DMS114 treated with DMSO at 0.1 percent for 48 hours (cell line): Measurements from ENCODE around the gene MOB3B.

Experiments
- DNase-seq: peaks from one replicate; lab custom pipeline; 2025; ENCODE audit not compliant: unreplicated experiment; lab: John Stamatoyannopoulos, UW

The MOB3B gene

GRCh38 chr9:27293996-27294395, 235.6 kb downstream of the MOB3B start:
- no peak for DNase-seq

DNA sequence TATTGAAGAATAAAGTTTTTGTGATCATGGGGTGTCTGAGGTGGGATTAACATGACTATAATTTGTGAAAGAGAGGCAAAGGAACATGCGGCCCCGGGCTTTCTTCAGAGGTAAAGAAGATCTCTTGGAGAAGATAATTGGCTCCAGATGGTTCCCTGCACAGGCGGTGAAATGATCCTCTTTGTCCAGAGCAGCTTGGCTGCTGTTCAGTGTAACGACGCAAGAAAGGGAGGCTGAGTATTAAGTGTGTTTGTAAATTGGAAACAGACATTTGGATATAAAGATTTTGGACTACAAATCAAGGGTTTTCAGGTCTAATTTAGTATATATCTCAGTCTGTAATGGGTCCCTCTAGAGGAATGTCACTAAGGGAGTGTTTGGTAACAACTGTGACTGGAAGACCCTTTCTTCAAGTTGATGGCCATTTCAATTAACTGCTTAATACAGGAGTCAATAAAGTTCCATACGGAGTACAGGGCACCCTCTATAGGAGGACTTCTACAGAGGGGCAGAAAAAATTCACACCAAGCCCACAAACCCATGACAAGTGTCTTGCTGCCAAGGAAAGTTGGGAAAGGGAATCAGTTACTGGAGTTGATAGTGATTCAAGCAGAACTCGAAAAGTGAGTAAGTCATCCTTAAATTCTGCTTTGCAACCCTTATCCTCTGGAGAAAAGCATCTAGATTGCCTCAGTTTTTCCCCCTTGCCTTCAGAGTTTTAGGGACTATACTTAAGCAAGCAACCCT, 236.8 kb downstream of the MOB3B start:
- DNase-seq = no peak

- DNase-seq = no peak
These were observed 238.3 kb downstream of the MOB3B start for GRCh38 chr9:27291292-27291691.

DNA sequence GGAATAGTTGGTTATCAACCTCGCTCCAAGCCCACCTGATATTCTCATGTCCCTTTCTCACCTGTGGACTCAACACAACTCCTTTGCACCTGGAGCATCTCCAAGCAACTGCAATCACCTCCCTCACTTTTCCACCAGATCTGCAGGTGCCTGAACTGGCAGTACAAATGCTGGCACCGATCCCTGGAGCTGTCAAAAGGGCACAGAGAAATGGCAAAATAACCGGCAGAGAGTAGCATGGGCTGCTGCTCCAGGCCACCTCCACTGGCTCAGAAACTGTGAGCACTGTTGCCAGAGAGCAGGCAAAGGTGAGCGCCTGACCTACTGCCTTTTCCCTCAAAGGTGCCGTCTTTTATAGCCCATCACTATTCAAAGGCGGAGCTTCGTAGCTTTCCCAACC, 247.3 kb downstream of the MOB3B start:
- no peak for DNase-seq

- no peak for DNase-seq
These were observed 248.8 kb downstream of the MOB3B start for GRCh38 chr9:27280860-27281259.

GRCh38 chr9:27280249-27280648, 249.4 kb downstream of the MOB3B start:
- no peak for DNase-seq

DNA sequence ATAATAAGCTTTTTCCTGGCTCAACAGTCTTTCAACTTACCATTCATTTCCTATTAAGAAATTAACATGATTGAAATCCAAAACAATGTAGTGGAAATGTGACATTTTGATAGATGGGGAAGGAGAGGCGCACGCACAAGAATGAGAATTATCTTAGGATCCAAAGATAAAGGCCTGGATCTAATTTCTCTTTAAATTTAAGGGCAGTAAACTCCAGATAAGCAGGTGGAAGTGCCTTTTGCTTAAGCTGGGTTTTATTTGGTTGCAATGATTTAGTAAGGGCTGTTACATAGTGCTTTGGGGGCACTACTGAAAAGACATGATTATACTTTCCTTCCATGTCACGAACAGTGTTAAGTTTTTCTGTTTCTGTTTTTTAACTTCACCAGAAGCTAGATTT, 250.0 kb downstream of the MOB3B start:
- no peak for DNase-seq

DNA sequence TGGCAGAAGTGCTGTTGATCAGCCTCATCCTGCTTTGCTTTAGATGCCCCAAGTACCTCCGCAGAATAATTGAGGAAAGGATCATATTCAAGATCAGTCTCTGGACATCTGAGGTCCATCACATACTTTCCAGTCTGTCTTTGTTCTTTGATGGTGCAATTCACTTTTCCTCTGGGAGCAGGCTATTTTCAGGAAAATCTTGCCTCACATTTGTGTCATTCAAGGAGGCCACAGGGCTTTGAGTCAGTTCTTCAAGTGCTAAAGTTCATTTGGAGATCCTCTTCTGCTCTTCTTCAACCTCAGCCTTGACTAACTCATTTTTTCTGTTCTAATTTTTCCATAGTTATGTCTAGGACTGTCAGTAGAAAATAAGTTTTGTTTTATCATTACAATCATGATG, 251.2 kb downstream of the MOB3B start:
- DNase-seq = no peak

DNA sequence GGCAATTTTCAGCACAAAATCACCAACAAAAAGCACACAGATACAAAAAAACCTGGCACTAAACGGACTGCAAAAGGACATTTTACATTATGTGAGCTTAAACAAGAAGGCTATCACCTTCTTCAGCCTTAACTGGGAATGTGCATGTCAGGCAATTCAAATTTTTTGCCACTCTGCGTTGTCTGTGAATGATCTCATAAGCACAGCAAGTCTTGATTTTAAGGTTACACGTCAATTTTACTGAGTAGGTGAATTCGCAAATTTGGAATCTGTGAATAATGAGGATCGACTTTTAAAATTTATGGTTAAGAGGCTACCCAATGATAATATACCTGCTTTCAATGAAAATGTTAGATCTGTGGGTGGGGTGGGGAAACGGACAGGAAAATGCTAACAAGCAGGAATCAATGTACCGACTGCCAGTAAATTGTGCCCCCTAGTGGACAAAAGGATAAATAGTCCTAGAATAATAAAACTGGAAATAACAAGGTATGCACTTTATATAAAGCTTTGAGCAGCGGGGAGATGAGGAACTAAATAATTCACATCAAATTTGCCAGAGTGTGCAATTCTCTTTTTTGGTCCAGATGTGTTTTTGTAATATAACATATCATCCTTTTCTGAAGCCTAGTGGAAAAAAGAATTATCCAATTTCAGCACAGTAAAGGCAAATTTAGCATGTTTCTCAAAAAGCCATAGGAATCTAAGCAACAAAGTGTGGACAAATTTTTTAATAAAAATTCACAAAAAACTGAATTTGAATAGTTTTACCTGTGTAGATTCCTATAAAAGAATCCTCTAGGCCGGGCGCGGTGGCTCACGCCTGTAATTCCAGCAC, 253.2 kb downstream of the MOB3B start:
- DNase-seq = peak; percentile 34
